Neural progenitor cell (in vitro differentiated cells): ENCODE measurements around the gene HDAC2.
"Not testable (repeated sequence)": the region's sequence is repeated elsewhere in the genome, so short reads cannot be mapped to it uniquely, and the experiment has no call there.

Experiments used
- EZH2 ChIP-seq: fragments of 200-600 bp; sonication (generic); IDR thresholded peaks from 2 replicates; pipeline ENCODE4 v1.6.1; 2017; ENCODE audit warnings: antibody characterized with exemption, mild to moderate bottlenecking, moderate library complexity
- TF ChIP-seq, protein P1 (sequence below): fragments of 200-600 bp; sonication (generic); IDR thresholded peaks from 2 replicates; pipeline ENCODE4 v1.5.1; 2017; ENCODE audit warnings: antibody characterized with exemption, mild to moderate bottlenecking

- not testable (repeated sequence) for TF ChIP-seq EZH2
- TF ChIP-seq, protein P1, sequence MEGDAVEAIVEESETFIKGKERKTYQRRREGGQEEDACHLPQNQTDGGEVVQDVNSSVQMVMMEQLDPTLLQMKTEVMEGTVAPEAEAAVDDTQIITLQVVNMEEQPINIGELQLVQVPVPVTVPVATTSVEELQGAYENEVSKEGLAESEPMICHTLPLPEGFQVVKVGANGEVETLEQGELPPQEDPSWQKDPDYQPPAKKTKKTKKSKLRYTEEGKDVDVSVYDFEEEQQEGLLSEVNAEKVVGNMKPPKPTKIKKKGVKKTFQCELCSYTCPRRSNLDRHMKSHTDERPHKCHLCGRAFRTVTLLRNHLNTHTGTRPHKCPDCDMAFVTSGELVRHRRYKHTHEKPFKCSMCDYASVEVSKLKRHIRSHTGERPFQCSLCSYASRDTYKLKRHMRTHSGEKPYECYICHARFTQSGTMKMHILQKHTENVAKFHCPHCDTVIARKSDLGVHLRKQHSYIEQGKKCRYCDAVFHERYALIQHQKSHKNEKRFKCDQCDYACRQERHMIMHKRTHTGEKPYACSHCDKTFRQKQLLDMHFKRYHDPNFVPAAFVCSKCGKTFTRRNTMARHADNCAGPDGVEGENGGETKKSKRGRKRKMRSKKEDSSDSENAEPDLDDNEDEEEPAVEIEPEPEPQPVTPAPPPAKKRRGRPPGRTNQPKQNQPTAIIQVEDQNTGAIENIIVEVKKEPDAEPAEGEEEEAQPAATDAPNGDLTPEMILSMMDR, result not testable (repeated sequence)
Measured at GRCh38 chr6:113931907-113932306, 39.0 kb downstream of the HDAC2 start.
